Hematopoietic multipotent progenitor cell treated with erythropoietin and hydrocortisone succinate and interleukin-3 and kit ligand, for 17 days (in vitro differentiated cells): ENCODE data around the gene AHCYL1.

Experiments
- DNase-seq: peaks from one replicate; pipeline ENCODE4 v3.0.0-alpha.2; 2015; ENCODE audit warnings: low spot score

Gene AHCYL1

GRCh38 chr1:110061341-110061740 is 76.8 kb downstream of the AHCYL1 start:
- DNase-seq, result no peak

- no peak for DNase-seq
These were observed 78.0 kb downstream of the AHCYL1 start for GRCh38 chr1:110062612-110063011.

- DNase-seq, result no peak
These were observed 79.2 kb downstream of the AHCYL1 start for GRCh38 chr1:110063781-110064180.

GRCh38 chr1:110064576-110065337 is 80.2 kb downstream of the AHCYL1 start:
- no peak for DNase-seq

GRCh38 chr1:110065841-110066240 is 81.3 kb downstream of the AHCYL1 start:
- DNase-seq, result no peak

- no peak for DNase-seq
These were observed 82.9 kb downstream of the AHCYL1 start for GRCh38 chr1:110067479-110067892.

GRCh38 chr1:110067893-110068645 is 83.5 kb downstream of the AHCYL1 start:
- DNase-seq, result no peak

GRCh38 chr1:110068646-110069403 is 84.3 kb downstream of the AHCYL1 start:
- no peak for DNase-seq

GRCh38 chr1:110069404-110070281 is 85.1 kb downstream of the AHCYL1 start:
- no peak for DNase-seq

GRCh38 chr1:110070282-110070669 is 85.7 kb downstream of the AHCYL1 start:
- no peak for DNase-seq

GRCh38 chr1:110070671-110071242 is 86.2 kb downstream of the AHCYL1 start, which contains the start of gene ALX3:
TSS of gene ALX3 (minus strand) at chr1:110070672. CDS start at chr1:110070612, 60 bp downstream.
- no peak for DNase-seq
